BLaER1 treated with 17β-estradiol and CSF1 and Interleukin-3, amounts not matched to agents 10 nM and 100 nM (cell line): ENCODE data around the gene TGIF2LY.
"Not testable (repeated sequence)": the region's sequence is repeated elsewhere in the genome, so short reads cannot be mapped to it uniquely, and the experiment has no call there.

ENCODE experiments used
- H3K27ac ChIP-seq, 11 experiments: shearing (Covaris generic); formaldehyde crosslinking; 2 replicates each; pipeline ENCODE4 v1.8.1; 2022
- H3K27me3 ChIP-seq, 11 experiments: shearing (Covaris generic); formaldehyde crosslinking; 2 replicates each; pipeline ENCODE4 v1.8.1; 2022
- H3K36me3 ChIP-seq, 11 experiments: shearing (Covaris generic); formaldehyde crosslinking; 2 replicates each; pipeline ENCODE4 v1.8.1; 2022
- H3K4me1 ChIP-seq, 10 experiments: shearing (Covaris generic); formaldehyde crosslinking; 2 replicates each; pipeline ENCODE4 v1.8.1; 2022
- H3K4me2 ChIP-seq, 11 experiments: shearing (Covaris generic); formaldehyde crosslinking; 2 replicates each; pipeline ENCODE4 v1.8.1; 2022
- H3K4me3 ChIP-seq, 10 experiments: shearing (Covaris generic); formaldehyde crosslinking; 2 replicates each; pipeline ENCODE4 v1.8.1; 2022
- H3K9ac ChIP-seq, 11 experiments: shearing (Covaris generic); formaldehyde crosslinking; 2 replicates each; pipeline ENCODE4 v1.8.1; 2022
- H3K9me3 ChIP-seq, 11 experiments: shearing (Covaris generic); formaldehyde crosslinking; replicated peaks in 1 of 11; 2 replicates each; pipeline ENCODE4 v1.8.1; 2022
- H4K20me1 ChIP-seq, 11 experiments: shearing (Covaris generic); formaldehyde crosslinking; 2 replicates each; pipeline ENCODE4 v1.8.1; 2022

TGIF2LY gene

GRCh38 chrY:3578767-3579166, at the start of gene TGIF2LY:
Gene TGIF2LY (plus strand): TSS chrY:3579067. CDS start chrY:3579245, 178 bp downstream.
- H3K4me2 ChIP-seq, H3K36me3 ChIP-seq, H3K9me3 ChIP-seq, H3K27ac ChIP-seq, H3K4me3 ChIP-seq, H3K27me3 ChIP-seq, H4K20me1 ChIP-seq, H3K9ac ChIP-seq, H3K4me1 ChIP-seq: not testable (repeated sequence)
